Right cardiac atrium (tissue), 5 donors: ENCODE results near the gene SPEF2. TPM values are rescaled to one million over a fixed set of nuclear protein-coding genes. Genes with fewer than 3 reads are reported as not detected.

Experiments
- ATAC-seq, 2 donors: fragments of 200-7000 bp; cut with Tn5 transposase; one replicate each; pipeline versions ENCODE4 v1.8.0 to v1.9.1; 2020; ENCODE audit warnings: moderate library complexity in 2 of 2, mild to moderate bottlenecking in 1 of 2
- DNase-seq, 3 donors: peaks; one replicate each; pipeline ENCODE4 v3.0.0-alpha.2; 2020
- H3K27ac ChIP-seq: one replicate; pipeline ENCODE4 v1.5.1; 2013; ENCODE audit warnings: mild to moderate bottlenecking, low read length, control low read depth, moderate library complexity
- H3K27me3 ChIP-seq: one replicate; pipeline ENCODE4 v1.6.1; 2013; ENCODE audit not compliant: control insufficient read depth, insufficient read depth
- H3K4me1 ChIP-seq: one replicate; pipeline ENCODE4 v1.6.1; 2013; ENCODE audit warnings: low read length; ENCODE audit not compliant: control insufficient read depth, insufficient read depth
- H3K4me3 ChIP-seq: one replicate; pipeline ENCODE4 v1.5.1; 2013; ENCODE audit warnings: low read length, control low read depth
- H3K9me3 ChIP-seq: one replicate; pipeline ENCODE4 v1.6.1; 2013; ENCODE audit warnings: low read length; ENCODE audit not compliant: control insufficient read depth
- WGBS: extraction: QIAGEN DNeasy Blood & Tissue Kit; methylation state at CpG from one replicate; pipeline ENCODE4 v1.1.7; 2013; 5-methylcytosine and 5-hydroxymethylcytosine counted together
- intact Hi-C, 4 donors: fragments of 100-400 bp; cut with DNase I; formaldehyde crosslinking; loops; one replicate each; pipeline versions ENCODE4 v1.11.0 to v1.14.0; 2022 to 2023
- polyA plus RNA-seq: library from polyadenylated mRNA; stranded (reverse); fragments of 200-250 nt; gene quantifications from one replicate; pipeline ENCODE4 v1.2.3, GENCODE V29; 2013
- total RNA-seq, 4 donors: library from RNA; stranded (reverse); fragmentation: NEBNext Ultra II Directional; extraction: Animal tissue kit (Norgen Biotek cat#: 25700); gene quantifications; one replicate each; pipeline ENCODE4 v1.2.1, GENCODE V29; 2021
- donor health status: healthy with polysubstance abuse.
- donor health status: DM: no; HTN: yes; CAD: no.
- donor health status: DM: no; HTN: no; CAD: no.
- donor health status: DM: no; HTN: yes; CAD: no; lungs with severe emphysema.
- donor health status: DM: yes; HTN: yes; CAD: no.

The SPEF2 gene
- total and polyA plus RNA-seq, 5 donors = 1.6 to 4.5 (median 1.9) TPM

GRCh38 chr5:35677878-35678277, 60.2 kb downstream of the SPEF2 start:
- ATAC-seq (no peak), DNase-seq (no peak)
- Histone ChIP-seq H3K9me3 (no peaks in the 10 kb centered on the region), H3K27me3 (no peaks in the 10 kb centered on the region), H3K4me3 (no peak overlapping the region), H3K27ac (no peak overlapping the region), H3K4me1 (peaks cover 3% of the 10 kb centered on the region)
- intact Hi-C loops = no loop called here
- 87% methylated on average over 5 of the region's 5 CpGs for WGBS

- Histone ChIP-seq H3K27me3 (no peaks in the 10 kb centered on the region), H3K4me3 (no peak overlapping the region), H3K9me3 (no peaks in the 10 kb centered on the region), H3K4me1 (peaks cover 3% of the 10 kb centered on the region), H3K27ac (no peak overlapping the region)
- WGBS = 77% methylated on average over 3 of the region's 3 CpGs
- no peak for DNase-seq
- ATAC-seq = no peak
- intact Hi-C loops = no loop called here
Measured at GRCh38 chr5:35678661-35679060, 61.0 kb downstream of the SPEF2 start.

GRCh38 chr5:35679357-35679756, 61.7 kb downstream of the SPEF2 start:
- WGBS = 85% methylated on average over 1 of the region's 1 CpG
- H3K9me3 ChIP-seq = no peaks in the 10 kb centered on the region
- H3K27ac ChIP-seq = no peak overlapping the region
- peaks cover 3% of the 10 kb centered on the region for H3K4me1 ChIP-seq
- intact Hi-C loops = no loop called here
- DNase-seq = no peak
- no peaks in the 10 kb centered on the region for H3K27me3 ChIP-seq
- no peak overlapping the region for H3K4me3 ChIP-seq
- ATAC-seq = no peak

- 73% methylated on average over 1 of the region's 1 CpG for WGBS
- Histone ChIP-seq H3K9me3 (no peaks in the 10 kb centered on the region), H3K4me3 (no peak overlapping the region), H3K27ac (no peak overlapping the region), H3K4me1 (peaks cover 3% of the 10 kb centered on the region), H3K27me3 (no peaks in the 10 kb centered on the region)
- intact Hi-C loops = no loop called here
- DNase-seq (no peak), ATAC-seq (no peak)
Measured at GRCh38 chr5:35681911-35682310, 64.2 kb downstream of the SPEF2 start.

- ATAC-seq (no peak), DNase-seq (no peak)
- H3K4me1 ChIP-seq = peaks cover 3% of the 10 kb centered on the region
- WGBS = 88% methylated on average over 6 of the region's 6 CpGs
- H3K4me3 ChIP-seq = no peak overlapping the region
- no peak overlapping the region for H3K27ac ChIP-seq
- no peaks in the 10 kb centered on the region for H3K27me3 ChIP-seq
- H3K9me3 ChIP-seq = no peaks in the 10 kb centered on the region
- intact Hi-C loops = no loop called here
Measured at GRCh38 chr5:35683466-35683865, 65.8 kb downstream of the SPEF2 start.

- intact Hi-C loops = no loop called here
- WGBS = 68% methylated on average over 1 of the region's 1 CpG
- DNase-seq = no peak
- H3K4me1 ChIP-seq = no peaks in the 10 kb centered on the region
- H3K4me3 ChIP-seq = no peak overlapping the region
- no peaks in the 10 kb centered on the region for H3K27me3 ChIP-seq
- no peak overlapping the region for H3K27ac ChIP-seq
- no peak for ATAC-seq
- no peaks in the 10 kb centered on the region for H3K9me3 ChIP-seq
Measured at GRCh38 chr5:35685161-35685560, 67.5 kb downstream of the SPEF2 start.

GRCh38 chr5:35687961-35688360, 70.3 kb downstream of the SPEF2 start:
- Histone ChIP-seq H3K27ac (no peak overlapping the region), H3K4me1 (no peaks in the 10 kb centered on the region), H3K4me3 (no peak overlapping the region), H3K9me3 (no peaks in the 10 kb centered on the region), H3K27me3 (no peaks in the 10 kb centered on the region)
- 87% methylated on average over 2 of the region's 2 CpGs for WGBS
- no peak for ATAC-seq
- intact Hi-C loops = no loop called here
- no peak for DNase-seq

- Histone ChIP-seq H3K27me3 (no peaks in the 10 kb centered on the region), H3K4me1 (peaks cover 2% of the 10 kb centered on the region), H3K27ac (no peak overlapping the region), H3K4me3 (no peak overlapping the region), H3K9me3 (no peaks in the 10 kb centered on the region)
- intact Hi-C loops = no loop called here
- ATAC-seq = no peak
- WGBS = 61% methylated on average over 2 of the region's 2 CpGs
- no peak for DNase-seq
Measured at GRCh38 chr5:35694481-35694880, 76.8 kb downstream of the SPEF2 start.

- ATAC-seq = no peak
- no peak overlapping the region for H3K4me3 ChIP-seq
- H3K27ac ChIP-seq = no peak overlapping the region
- no peaks in the 10 kb centered on the region for H3K9me3 ChIP-seq
- intact Hi-C loops = no loop called here
- WGBS = 84% methylated on average over 4 of the region's 4 CpGs
- H3K4me1 ChIP-seq = peaks cover 2% of the 10 kb centered on the region
- DNase-seq = no peak
- no peaks in the 10 kb centered on the region for H3K27me3 ChIP-seq
Measured at GRCh38 chr5:35698047-35698808, 80.6 kb downstream of the SPEF2 start.

GRCh38 chr5:35707659-35708058, 90.0 kb downstream of the SPEF2 start:
- Histone ChIP-seq H3K4me3 (no peak overlapping the region), H3K27me3 (no peaks in the 10 kb centered on the region), H3K9me3 (no peaks in the 10 kb centered on the region), H3K4me1 (no peaks in the 10 kb centered on the region), H3K27ac (no peak overlapping the region)
- DNase-seq = no peak
- WGBS = 100% methylated on average over 1 of the region's 1 CpG
- intact Hi-C loops = no loop called here
- no peak for ATAC-seq

GRCh38 chr5:35709688-35710087, 92.0 kb downstream of the SPEF2 start:
- no peak overlapping the region for H3K27ac ChIP-seq
- no peak for ATAC-seq
- no peaks in the 10 kb centered on the region for H3K27me3 ChIP-seq
- no peaks in the 10 kb centered on the region for H3K4me1 ChIP-seq
- intact Hi-C loops = no loop called here
- no peak for DNase-seq
- H3K9me3 ChIP-seq = no peaks in the 10 kb centered on the region
- 97% methylated on average over 2 of the region's 2 CpGs for WGBS
- H3K4me3 ChIP-seq = no peak overlapping the region

- ATAC-seq = no peak
- WGBS = 72% methylated on average over 5 of the region's 5 CpGs
- Histone ChIP-seq H3K4me1 (no peaks in the 10 kb centered on the region), H3K4me3 (no peak overlapping the region), H3K9me3 (no peaks in the 10 kb centered on the region), H3K27ac (no peak overlapping the region), H3K27me3 (no peaks in the 10 kb centered on the region)
- intact Hi-C loops = no loop called here
- DNase-seq = no peak
Measured at GRCh38 chr5:35717718-35718117, 100.1 kb downstream of the SPEF2 start.
